GM13976 (cell line): ENCODE data around the gene HOXB9.

Experiments
- DNase-seq: peaks from one replicate; pipeline ENCODE4 v3.0.0; 2012; ENCODE audit warnings: low spot score
- in situ Hi-C: fragments of 300-500 bp; cut with MboI; formaldehyde crosslinking; loops from one replicate; pipeline ENCODE4 v1.12.0; 2022; ENCODE audit warnings: low sequenced_read_pairs, mixed read lengths, inconsistent platforms; ENCODE audit not compliant: unreplicated experiment
- TF ChIP-seq, protein P1 (sequence below): IDR thresholded peaks from 2 replicates; pipeline ENCODE4 v1.5.1; 2012; ENCODE audit warnings: borderline replicate concordance, mild to moderate bottlenecking; ENCODE audit not compliant: insufficient read depth; ENCODE audit errors: extremely low read depth, missing control alignments, control extremely low read depth

Gene HOXB9

DNA sequence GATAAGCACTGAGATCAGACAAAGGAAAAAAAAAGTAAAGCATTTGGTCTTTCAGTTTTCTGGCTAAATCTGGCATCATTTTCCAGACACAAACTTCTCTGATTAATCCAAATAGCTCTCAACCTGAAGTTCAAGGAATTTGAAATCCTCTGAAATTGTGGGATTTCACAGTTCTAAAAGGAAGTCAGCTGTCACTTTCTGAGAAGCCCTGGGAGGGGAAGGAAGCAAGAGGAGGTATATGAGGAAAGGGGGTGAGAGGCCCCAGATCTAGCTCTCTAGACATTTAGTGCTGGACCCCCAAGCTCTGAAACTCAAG is 17.5 kb upstream of the HOXB9 start:
- in situ Hi-C loops, result no loop called here
- TF ChIP-seq, protein P1, sequence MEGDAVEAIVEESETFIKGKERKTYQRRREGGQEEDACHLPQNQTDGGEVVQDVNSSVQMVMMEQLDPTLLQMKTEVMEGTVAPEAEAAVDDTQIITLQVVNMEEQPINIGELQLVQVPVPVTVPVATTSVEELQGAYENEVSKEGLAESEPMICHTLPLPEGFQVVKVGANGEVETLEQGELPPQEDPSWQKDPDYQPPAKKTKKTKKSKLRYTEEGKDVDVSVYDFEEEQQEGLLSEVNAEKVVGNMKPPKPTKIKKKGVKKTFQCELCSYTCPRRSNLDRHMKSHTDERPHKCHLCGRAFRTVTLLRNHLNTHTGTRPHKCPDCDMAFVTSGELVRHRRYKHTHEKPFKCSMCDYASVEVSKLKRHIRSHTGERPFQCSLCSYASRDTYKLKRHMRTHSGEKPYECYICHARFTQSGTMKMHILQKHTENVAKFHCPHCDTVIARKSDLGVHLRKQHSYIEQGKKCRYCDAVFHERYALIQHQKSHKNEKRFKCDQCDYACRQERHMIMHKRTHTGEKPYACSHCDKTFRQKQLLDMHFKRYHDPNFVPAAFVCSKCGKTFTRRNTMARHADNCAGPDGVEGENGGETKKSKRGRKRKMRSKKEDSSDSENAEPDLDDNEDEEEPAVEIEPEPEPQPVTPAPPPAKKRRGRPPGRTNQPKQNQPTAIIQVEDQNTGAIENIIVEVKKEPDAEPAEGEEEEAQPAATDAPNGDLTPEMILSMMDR, result no peak
- no peak for DNase-seq

GRCh38 chr17:48642843-48643696 is 16.9 kb upstream of the HOXB9 start:
- in situ Hi-C loops, result no loop called here
- TF ChIP-seq, protein P1, result no peak
- no peak for DNase-seq

GRCh38 chr17:48642059-48642842 is 16.1 kb upstream of the HOXB9 start:
- no peak for DNase-seq
- in situ Hi-C loops, result no loop called here
- TF ChIP-seq, protein P1, result no peak

DNA sequence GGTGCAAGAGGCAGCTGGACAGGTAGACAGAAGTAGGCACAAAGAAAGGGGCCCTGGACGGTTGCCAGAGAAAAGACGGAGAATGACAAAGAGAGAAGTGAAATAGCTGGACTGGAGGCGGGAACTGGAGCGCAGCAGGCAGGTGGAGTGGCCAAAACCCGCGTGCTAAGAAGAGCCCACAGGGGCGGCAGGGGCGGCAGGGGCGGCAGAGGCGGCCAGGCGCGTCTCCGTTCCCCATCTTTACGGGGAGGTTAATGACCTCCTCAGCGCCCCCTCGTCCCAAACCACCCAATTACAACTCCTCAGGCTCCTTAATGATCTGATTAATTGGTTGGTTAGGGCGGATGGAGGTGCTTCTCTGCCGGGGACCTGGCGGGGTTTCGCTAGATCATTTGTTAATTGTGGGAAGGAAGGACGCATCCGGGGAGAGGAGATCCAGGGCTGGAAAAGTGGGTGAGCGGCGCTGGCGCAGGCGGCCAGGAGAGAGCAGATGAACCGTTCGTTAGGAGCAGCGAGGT is 15.4 kb upstream of the HOXB9 start:
- in situ Hi-C loops, result no loop called here
- no peak for DNase-seq
- TF ChIP-seq, protein P1, result no peak

DNA sequence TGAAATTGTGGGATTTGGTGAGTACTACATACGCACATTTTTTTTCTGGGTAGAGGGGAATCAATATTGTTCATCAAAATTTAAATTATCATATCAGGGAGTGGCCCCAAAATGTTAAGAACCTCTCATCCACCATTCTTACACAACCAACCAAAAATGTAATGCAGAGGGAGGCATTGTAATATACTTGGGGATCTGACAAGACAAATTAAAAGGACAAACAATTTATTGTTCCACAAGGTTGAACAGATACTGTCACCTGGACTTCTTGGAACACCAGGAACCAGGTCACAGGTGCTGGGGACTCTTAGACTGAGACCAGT is 14.7 kb upstream of the HOXB9 start:
- in situ Hi-C loops, result no loop called here
- TF ChIP-seq, protein P1, result no peak
- no peak for DNase-seq

GRCh38 chr17:48639982-48640857 is 14.1 kb upstream of the HOXB9 start:
- in situ Hi-C loops, result no loop called here
- TF ChIP-seq, protein P1, result no peak
- DNase-seq, result no peak
